Neural progenitor cell (in vitro differentiated cells): ENCODE data around the gene KANK2. TPM values are rescaled to one million over a fixed set of nuclear protein-coding genes. Genes with fewer than 3 reads are reported as not detected.

Experiments
- DNase-seq: peaks from one replicate; pipeline ENCODE4 v3.0.0-alpha.2; 2016; ENCODE audit warnings: low spot score
- H2AFZ ChIP-seq: fragments of 200-600 bp; sonication (generic); replicated peaks from 2 replicates; pipeline ENCODE4 v1.6.1; 2016; ENCODE audit warnings: antibody characterized with exemption
- H3F3A ChIP-seq: fragments of 200-600 bp; sonication (generic); 2 replicates; pipeline ENCODE4 v1.6.1; 2016; ENCODE audit warnings: antibody characterized with exemption, low read depth
- H3K27ac ChIP-seq: fragments of 200-600 bp; sonication (generic); 2 replicates; pipeline ENCODE4 v1.5.1; 2016; ENCODE audit warnings: mild to moderate bottlenecking
- H3K27me3 ChIP-seq: fragments of 200-600 bp; sonication (generic); 2 replicates; pipeline ENCODE4 v1.6.1; 2016; ENCODE audit warnings: mild to moderate bottlenecking, moderate library complexity
- H3K36me3 ChIP-seq: fragments of 200-600 bp; sonication (generic); 2 replicates; pipeline ENCODE4 v1.5.1; 2016
- H3K4me1 ChIP-seq: fragments of 200-600 bp; sonication (generic); 2 replicates; pipeline ENCODE4 v1.6.1; 2016; ENCODE audit warnings: mixed run types
- H3K4me2 ChIP-seq: fragments of 200-600 bp; sonication (generic); 2 replicates; pipeline ENCODE4 v1.6.1; 2016
- H3K4me3 ChIP-seq: fragments of 200-600 bp; sonication (generic); 2 replicates; pipeline ENCODE4 v1.5.1; 2016
- H3K79me2 ChIP-seq: fragments of 200-600 bp; sonication (generic); 2 replicates; pipeline ENCODE4 v1.6.1; 2016; ENCODE audit warnings: low read depth
- H3K9ac ChIP-seq: fragments of 200-600 bp; sonication (generic); 2 replicates; pipeline ENCODE4 v1.6.1; 2016
- H3K9me3 ChIP-seq: fragments of 200-600 bp; sonication (generic); 2 replicates; pipeline ENCODE4 v1.5.1; 2016; ENCODE audit warnings: low read depth
- H4K20me1 ChIP-seq: fragments of 200-600 bp; sonication (generic); 2 replicates; pipeline ENCODE4 v1.6.1; 2016; ENCODE audit warnings: low read depth
- H3K27ac Mint-ChIP-seq: 3 replicates; pipeline ENCODE4 v1.8.0; 2021; ENCODE audit warnings: mixed read lengths
- H3K27me3 Mint-ChIP-seq: 2 replicates; pipeline ENCODE4 v1.8.0; 2022; ENCODE audit warnings: low read depth, mild to moderate bottlenecking, inconsistent platforms, moderate library complexity, mixed read lengths; ENCODE audit not compliant: insufficient read depth
- H3K36me3 Mint-ChIP-seq: 3 replicates; pipeline ENCODE4 v1.8.0; 2021; ENCODE audit warnings: mixed read lengths
- H3K4me1 Mint-ChIP-seq: 3 replicates; pipeline ENCODE4 v1.8.0; 2021; ENCODE audit warnings: mixed read lengths
- H3K4me3 Mint-ChIP-seq: 3 replicates; pipeline ENCODE4 v1.8.0; 2021; ENCODE audit warnings: mild to moderate bottlenecking, moderate library complexity, mixed read lengths
- H3K9me3 Mint-ChIP-seq: 3 replicates; pipeline ENCODE4 v1.8.0; 2020; ENCODE audit warnings: mixed read lengths
- EZH2 ChIP-seq: fragments of 200-600 bp; sonication (generic); IDR thresholded peaks from 2 replicates; pipeline ENCODE4 v1.6.1; 2017; ENCODE audit warnings: antibody characterized with exemption, mild to moderate bottlenecking, moderate library complexity
- EZH2phosphoT487 ChIP-seq: fragments of 200-600 bp; sonication (generic); IDR thresholded peaks from 2 replicates; pipeline ENCODE4 v1.6.1; 2017; ENCODE audit warnings: antibody characterized with exemption
- total RNA-seq: library from RNA; depleted of rRNA; stranded (reverse); fragments of >200 nt; gene quantifications from 2 replicates; pipeline ENCODE4 v1.2.3, GENCODE V29; 2015; ENCODE audit warnings: low replicate concordance
- TF ChIP-seq, protein P1 (sequence below): fragments of 200-600 bp; sonication (generic); IDR thresholded peaks from 2 replicates; pipeline ENCODE4 v1.5.1; 2017; ENCODE audit warnings: antibody characterized with exemption, mild to moderate bottlenecking

The KANK2 gene
- total RNA-seq, 1 donor from 2014 or later, result 17.5 TPM

GRCh38 chr19:11201791-11202190, 4.4 kb upstream of the KANK2 start:
- TF ChIP-seq, protein P1, sequence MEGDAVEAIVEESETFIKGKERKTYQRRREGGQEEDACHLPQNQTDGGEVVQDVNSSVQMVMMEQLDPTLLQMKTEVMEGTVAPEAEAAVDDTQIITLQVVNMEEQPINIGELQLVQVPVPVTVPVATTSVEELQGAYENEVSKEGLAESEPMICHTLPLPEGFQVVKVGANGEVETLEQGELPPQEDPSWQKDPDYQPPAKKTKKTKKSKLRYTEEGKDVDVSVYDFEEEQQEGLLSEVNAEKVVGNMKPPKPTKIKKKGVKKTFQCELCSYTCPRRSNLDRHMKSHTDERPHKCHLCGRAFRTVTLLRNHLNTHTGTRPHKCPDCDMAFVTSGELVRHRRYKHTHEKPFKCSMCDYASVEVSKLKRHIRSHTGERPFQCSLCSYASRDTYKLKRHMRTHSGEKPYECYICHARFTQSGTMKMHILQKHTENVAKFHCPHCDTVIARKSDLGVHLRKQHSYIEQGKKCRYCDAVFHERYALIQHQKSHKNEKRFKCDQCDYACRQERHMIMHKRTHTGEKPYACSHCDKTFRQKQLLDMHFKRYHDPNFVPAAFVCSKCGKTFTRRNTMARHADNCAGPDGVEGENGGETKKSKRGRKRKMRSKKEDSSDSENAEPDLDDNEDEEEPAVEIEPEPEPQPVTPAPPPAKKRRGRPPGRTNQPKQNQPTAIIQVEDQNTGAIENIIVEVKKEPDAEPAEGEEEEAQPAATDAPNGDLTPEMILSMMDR, result no peak
- no peak for TF ChIP-seq EZH2
- no peak for TF ChIP-seq EZH2phosphoT487
- no peaks in the 10 kb centered on the region for H3K27me3 ChIP-seq
- no peaks in the 10 kb centered on the region for H3K9me3 Mint-ChIP-seq
- H4K20me1 ChIP-seq, result peaks cover 6% of the 10 kb centered on the region
- no peak overlapping the region for H3K27ac Mint-ChIP-seq
- H3K4me2 ChIP-seq, result no peak overlapping the region
- no peak overlapping the region for H3K4me3 ChIP-seq
- H3K4me1 Mint-ChIP-seq, result peaks cover 2% of the 10 kb centered on the region
- H3F3A ChIP-seq, result peaks cover 13% of the 10 kb centered on the region
- no peaks in the 10 kb centered on the region for H3K36me3 Mint-ChIP-seq
- H3K36me3 ChIP-seq, result no peaks in the 10 kb centered on the region
- H2AFZ ChIP-seq, result no peak overlapping the region
- H3K4me1 ChIP-seq, result no peaks in the 10 kb centered on the region
- peaks cover 2% of the 10 kb centered on the region for H3K27me3 Mint-ChIP-seq
- H3K79me2 ChIP-seq, result no peaks in the 10 kb centered on the region
- H3K4me3 Mint-ChIP-seq, result no peak overlapping the region
- no peak overlapping the region for H3K9ac ChIP-seq
- H3K27ac ChIP-seq, result no peak overlapping the region
- no peak for DNase-seq
- H3K9me3 ChIP-seq, result no peaks in the 10 kb centered on the region

GRCh38 chr19:11200931-11201330, 3.6 kb upstream of the KANK2 start:
- H3K36me3 ChIP-seq, result no peaks in the 10 kb centered on the region
- peaks cover 2% of the 10 kb centered on the region for H3K4me1 Mint-ChIP-seq
- H3K27ac ChIP-seq, result no peak overlapping the region
- no peaks in the 10 kb centered on the region for H3K27me3 ChIP-seq
- DNase-seq, result no peak
- no peaks in the 10 kb centered on the region for H3K9me3 ChIP-seq
- H3K79me2 ChIP-seq, result no peaks in the 10 kb centered on the region
- peaks cover 13% of the 10 kb centered on the region for H3F3A ChIP-seq
- H4K20me1 ChIP-seq, result peaks cover 6% of the 10 kb centered on the region
- H3K4me3 ChIP-seq, result no peak overlapping the region
- no peak for TF ChIP-seq EZH2phosphoT487
- TF ChIP-seq, protein P1, result no peak
- TF ChIP-seq EZH2, result no peak
- H3K4me3 Mint-ChIP-seq, result no peak overlapping the region
- H2AFZ ChIP-seq, result no peak overlapping the region
- no peak overlapping the region for H3K4me2 ChIP-seq
- no peaks in the 10 kb centered on the region for H3K9me3 Mint-ChIP-seq
- H3K27ac Mint-ChIP-seq, result no peak overlapping the region
- H3K27me3 Mint-ChIP-seq, result peaks cover 6% of the 10 kb centered on the region
- no peaks in the 10 kb centered on the region for H3K4me1 ChIP-seq
- no peaks in the 10 kb centered on the region for H3K36me3 Mint-ChIP-seq
- H3K9ac ChIP-seq, result no peak overlapping the region

GRCh38 chr19:11200015-11200574, 2.8 kb upstream of the KANK2 start:
- Mint-ChIP-seq H3K36me3 (no peaks in the 10 kb centered on the region), H3K27me3 (peaks cover 8% of the 10 kb centered on the region), H3K27ac (peak overlapping the region; percentile 46), H3K9me3 (no peaks in the 10 kb centered on the region), H3K4me1 (peaks cover 5% of the 10 kb centered on the region), H3K4me3 (no peak overlapping the region)
- DNase-seq, result no peak
- no peaks in the 10 kb centered on the region for H3K4me1 ChIP-seq
- no peaks in the 10 kb centered on the region for H3K79me2 ChIP-seq
- TF ChIP-seq, protein P1, result no peak
- TF ChIP-seq EZH2 (no peak), EZH2phosphoT487 (no peak)
- no peaks in the 10 kb centered on the region for H3K36me3 ChIP-seq
- peaks cover 6% of the 10 kb centered on the region for H4K20me1 ChIP-seq
- no peak overlapping the region for H3K4me3 ChIP-seq
- H3F3A ChIP-seq, result peaks cover 16% of the 10 kb centered on the region
- H3K9ac ChIP-seq, result no peak overlapping the region
- H3K27me3 ChIP-seq, result no peaks in the 10 kb centered on the region
- no peak overlapping the region for H3K4me2 ChIP-seq
- H2AFZ ChIP-seq, result no peak overlapping the region
- H3K27ac ChIP-seq, result no peak overlapping the region
- no peaks in the 10 kb centered on the region for H3K9me3 ChIP-seq
